ENCODE measurements around the gene TRAM2.
"Not testable (repeated sequence)": the region's sequence is repeated elsewhere in the genome, so short reads cannot be mapped to it uniquely, and the experiment has no call there.

TRAM2 gene

DNA sequence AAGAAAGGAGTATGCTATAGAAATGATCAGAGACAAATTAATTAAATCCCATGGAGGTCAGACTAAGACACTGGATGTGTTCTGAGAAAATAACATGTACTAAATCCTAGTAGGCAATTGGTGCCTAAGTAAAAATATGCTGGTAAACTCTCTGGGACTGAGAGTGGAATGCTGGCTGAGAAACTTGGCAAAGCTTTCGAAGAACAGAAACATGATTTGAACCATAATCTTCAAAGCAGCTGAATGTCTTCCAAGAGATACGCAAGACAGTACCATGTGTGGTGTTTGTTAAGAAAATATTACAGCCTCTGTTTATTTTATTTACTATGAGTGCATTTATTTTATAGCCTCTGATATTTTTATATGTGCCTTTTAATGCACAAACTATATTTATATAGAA, 101.6 kb downstream of the TRAM2 start:
- DNase-seq, result no peak

DNA sequence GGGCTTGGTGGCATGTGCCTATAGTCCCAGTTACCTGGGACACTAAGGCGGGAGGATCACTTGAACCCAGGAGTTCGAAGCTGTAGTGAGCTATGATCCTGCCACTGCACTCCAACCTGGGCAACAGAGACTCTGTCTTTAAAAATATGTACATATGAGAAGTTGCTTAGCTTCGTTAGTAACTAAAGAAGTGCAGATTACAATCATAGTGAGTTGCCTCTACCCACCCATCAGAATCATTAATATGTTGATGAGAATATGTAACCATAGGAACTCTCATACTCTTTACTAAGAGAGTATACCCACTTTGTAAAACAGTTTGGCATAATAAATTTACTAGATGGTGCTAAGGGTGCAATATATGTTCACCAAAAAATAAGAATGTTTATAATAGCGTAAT, 102.7 kb downstream of the TRAM2 start:
- DNase-seq, result no peak

DNA sequence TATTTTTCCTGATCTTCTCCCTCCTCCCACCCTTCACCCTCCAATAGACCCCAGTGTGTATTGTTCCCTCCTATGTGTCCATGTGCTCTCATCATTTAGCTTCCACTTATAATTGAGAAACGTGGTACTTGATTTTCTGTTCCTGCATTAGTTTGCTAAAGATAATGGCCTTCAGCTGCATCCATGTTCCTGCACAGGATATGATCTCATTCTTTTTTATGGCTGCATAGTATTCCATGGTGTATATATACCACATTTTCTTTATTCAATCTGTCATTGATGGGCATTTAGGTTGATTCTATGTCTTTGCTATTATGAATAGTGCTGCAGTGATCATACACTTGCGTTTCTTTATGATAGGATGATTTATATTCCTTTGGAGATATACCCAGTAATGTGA, 115.7 kb downstream of the TRAM2 start:
- not testable (repeated sequence) for DNase-seq

DNA sequence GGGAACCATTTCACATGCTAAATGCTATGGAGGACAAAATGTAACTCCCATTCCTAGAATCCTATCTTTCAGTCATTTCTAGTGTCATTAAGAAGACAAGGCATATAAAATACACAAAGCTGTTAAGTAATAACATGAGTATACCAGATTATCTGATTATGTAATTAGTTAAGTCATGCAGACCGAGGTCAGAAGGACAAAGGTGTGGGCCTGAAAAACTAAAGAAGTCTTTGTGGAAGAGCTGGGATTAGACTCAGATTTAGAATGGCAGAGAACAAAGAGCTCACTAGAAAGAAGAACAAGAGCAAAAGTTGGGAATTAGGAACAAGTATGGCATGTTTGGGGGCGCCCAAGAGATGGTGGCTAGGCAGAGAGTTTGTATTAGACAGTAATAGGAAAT, 119.8 kb downstream of the TRAM2 start:
- no peak for DNase-seq

DNA sequence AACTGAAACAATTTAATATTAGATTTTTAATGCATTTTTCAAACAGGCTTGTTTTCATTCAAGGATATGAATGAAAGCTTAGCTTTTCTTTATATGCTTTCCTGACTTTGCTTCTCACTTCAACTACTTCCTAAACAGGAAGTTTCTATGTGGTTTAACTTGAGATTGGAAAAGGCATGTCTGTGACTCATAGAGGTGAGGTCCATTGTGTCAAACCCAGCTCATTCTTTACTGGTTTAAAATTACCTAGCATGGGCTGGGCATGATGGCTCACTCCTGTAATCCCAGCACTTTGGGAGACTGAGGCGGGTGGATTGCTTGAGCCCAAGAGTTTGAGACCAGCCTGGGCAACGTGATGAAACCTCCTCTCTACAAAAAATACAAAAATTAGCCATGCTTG, 122.3 kb downstream of the TRAM2 start:
- DNase-seq, result no peak
